CD4-positive, alpha-beta T cell treated with Interleukin-21 for 1 hour (primary cell): ENCODE data around the gene PDYN.
"Not testable (repeated sequence)": the region's sequence is repeated elsewhere in the genome, so short reads cannot be mapped to it uniquely, and the experiment has no call there.

ENCODE experiments used
- DNase-seq: peaks from one replicate; pipeline ENCODE4 v3.0.0-alpha.2; 2020

Gene PDYN

GRCh38 chr20:1993986-1994385 lies at the start of gene PDYN:
TSS of gene PDYN (minus strand) at chr20:1994058. CDS start at chr20:1983084, 10,974 bp downstream.
- DNase-seq = no peak

- DNase-seq = no peak
Observed at GRCh38 chr20:2042400-2042799, 48.5 kb upstream of the PDYN start.

GRCh38 chr20:2038161-2038560 lies 44.3 kb upstream of the PDYN start:
- no peak for DNase-seq

GRCh38 chr20:2037296-2037914 lies 43.5 kb upstream of the PDYN start:
- no peak for DNase-seq

- DNase-seq = not testable (repeated sequence)
Observed at GRCh38 chr20:2036357-2036756, 42.5 kb upstream of the PDYN start.

- no peak for DNase-seq
Observed at GRCh38 chr20:2032168-2032567, 38.3 kb upstream of the PDYN start.

GRCh38 chr20:2026514-2026913 lies 32.7 kb upstream of the PDYN start:
- no peak for DNase-seq

- DNase-seq = no peak
Observed at GRCh38 chr20:2026004-2026403, 32.1 kb upstream of the PDYN start.

GRCh38 chr20:2023151-2023550 lies 29.3 kb upstream of the PDYN start:
- DNase-seq = no peak

GRCh38 chr20:2022163-2022562 lies 28.3 kb upstream of the PDYN start:
- DNase-seq = no peak

GRCh38 chr20:2010533-2010932 lies 16.7 kb upstream of the PDYN start:
- no peak for DNase-seq

GRCh38 chr20:2006452-2007361 lies 12.8 kb upstream of the PDYN start:
- peak; percentile 27 for DNase-seq

GRCh38 chr20:2005831-2006426 lies 12.1 kb upstream of the PDYN start:
- peak; percentile 45 for DNase-seq

- no peak for DNase-seq
Observed at GRCh38 chr20:2005359-2005758, 11.5 kb upstream of the PDYN start.

GRCh38 chr20:2004171-2004570 lies 10.3 kb upstream of the PDYN start:
- no peak for DNase-seq

- no peak for DNase-seq
Observed at GRCh38 chr20:2002365-2002764, 8.5 kb upstream of the PDYN start.

GRCh38 chr20:2001119-2001518 lies 7.3 kb upstream of the PDYN start:
- DNase-seq = no peak

GRCh38 chr20:2000285-2000684 lies 6.4 kb upstream of the PDYN start:
- no peak for DNase-seq

GRCh38 chr20:1998715-1999114 lies 4.9 kb upstream of the PDYN start:
- no peak for DNase-seq

GRCh38 chr20:1998193-1998520 lies 4.3 kb upstream of the PDYN start:
- no peak for DNase-seq

- no peak for DNase-seq
Observed at GRCh38 chr20:1997483-1998192, 3.8 kb upstream of the PDYN start.

GRCh38 chr20:1995531-1996310 lies 1.9 kb upstream of the PDYN start:
- DNase-seq = no peak

- DNase-seq = no peak
Observed at GRCh38 chr20:1994627-1995026, 769 bp upstream of the PDYN start.
